NOMO-1 (cell line): Measurements from ENCODE around the gene CBFA2T2.
A peak's percentile ranks its signal among the peaks of the same experiment; 100 is the strongest.

Experiments used
- DNase-seq, 2 experiments: peaks; one replicate each; lab custom pipeline; 2025; ENCODE audit not compliant: unreplicated experiment in 2 of 2; lab: John Stamatoyannopoulos, UW

CBFA2T2 gene

DNA sequence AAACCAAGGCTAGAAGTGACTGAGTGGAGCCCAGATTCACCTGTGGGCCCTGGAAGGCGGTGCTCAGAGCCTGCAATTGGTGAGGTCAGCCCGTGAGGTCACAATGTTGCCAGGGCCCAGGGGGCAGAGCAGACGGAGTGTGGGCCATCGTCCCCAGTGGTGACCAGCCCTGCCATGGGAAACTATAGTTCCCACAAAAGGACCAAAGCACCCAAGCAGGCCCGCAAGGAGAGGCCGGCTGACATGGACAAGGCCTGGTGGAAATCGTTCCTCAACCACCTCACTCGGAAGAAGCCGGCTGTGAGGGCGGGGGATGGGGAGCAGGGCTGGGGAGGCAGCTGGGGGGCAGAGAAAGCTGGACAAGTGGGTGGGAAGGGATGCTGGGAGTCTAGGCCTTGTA is 172.3 kb downstream of the CBFA2T2 start, which contains the start of gene C20orf144:
Gene C20orf144 (plus strand): TSS at position 156 of the 400 bp plus-strand sequence. CDS start 19 bp downstream, at position 175.
- DNase-seq = no peak

GRCh38 chr20:33663161-33664084 is 173.5 kb downstream of the CBFA2T2 start:
- DNase-seq = peak; percentile 75 to 92

- DNase-seq = no peak
These were observed 174.3 kb downstream of the CBFA2T2 start for GRCh38 chr20:33664085-33664761.

GRCh38 chr20:33664762-33665144 is 174.9 kb downstream of the CBFA2T2 start:
- DNase-seq = no peak

DNA sequence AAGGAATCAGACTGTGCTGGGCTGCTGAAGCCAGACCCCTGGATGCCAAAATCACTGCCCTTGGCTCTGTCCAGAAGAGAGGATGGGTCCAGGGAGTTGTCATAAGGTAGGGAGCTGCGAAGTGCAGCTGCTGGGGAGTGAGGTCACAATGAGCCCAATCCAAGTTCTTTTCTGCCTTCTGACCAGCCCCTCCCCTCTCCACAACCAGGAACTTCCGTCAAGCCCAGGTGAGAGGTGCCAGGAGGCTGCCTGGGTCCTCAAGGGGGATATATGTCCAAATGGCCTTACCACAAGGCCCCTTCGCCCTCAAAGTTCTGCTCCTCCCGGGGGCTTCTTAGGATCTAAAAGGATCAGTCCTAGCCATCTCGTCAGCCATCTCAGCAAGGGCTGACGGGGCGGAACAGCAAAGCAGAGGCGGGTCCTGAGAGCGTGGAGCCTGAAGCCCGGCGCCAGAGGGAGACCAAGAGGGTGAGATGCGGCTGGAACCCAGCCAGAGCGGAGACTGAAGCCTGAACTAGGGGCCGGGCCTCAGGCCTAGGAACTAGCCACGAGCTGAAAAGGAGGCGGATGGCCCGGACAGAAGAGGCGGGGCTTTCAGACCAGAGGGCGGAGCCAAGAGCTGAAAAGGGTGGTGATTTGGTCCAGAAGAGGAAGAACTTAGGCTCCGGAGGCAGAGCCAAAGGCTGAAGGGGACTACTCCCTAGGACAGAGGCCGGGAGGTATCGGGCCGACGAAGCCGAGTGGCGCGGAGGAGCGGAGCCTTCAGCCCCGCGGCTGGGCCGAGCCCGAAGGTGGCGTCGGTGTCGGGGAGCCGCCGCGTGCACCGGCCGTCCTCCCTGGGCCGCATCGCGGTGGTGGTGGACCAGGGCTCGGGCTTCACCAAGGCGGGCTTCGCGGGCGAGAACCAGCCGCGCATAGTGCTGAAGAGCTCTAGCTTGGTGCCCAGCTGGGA is 176.7 kb downstream of the CBFA2T2 start, which contains the start of gene ACTL10:
Gene ACTL10 (plus strand): TSS at position 651 of the 952 bp plus-strand sequence. CDS start 555 bp downstream, outside the sequence.
- DNase-seq = peak; percentile 99

- DNase-seq = no peak
These were observed 177.4 kb downstream of the CBFA2T2 start for GRCh38 chr20:33667245-33667675.

GRCh38 chr20:33667676-33668465 is 178.0 kb downstream of the CBFA2T2 start:
- DNase-seq = peak; percentile 68 to 80

DNA sequence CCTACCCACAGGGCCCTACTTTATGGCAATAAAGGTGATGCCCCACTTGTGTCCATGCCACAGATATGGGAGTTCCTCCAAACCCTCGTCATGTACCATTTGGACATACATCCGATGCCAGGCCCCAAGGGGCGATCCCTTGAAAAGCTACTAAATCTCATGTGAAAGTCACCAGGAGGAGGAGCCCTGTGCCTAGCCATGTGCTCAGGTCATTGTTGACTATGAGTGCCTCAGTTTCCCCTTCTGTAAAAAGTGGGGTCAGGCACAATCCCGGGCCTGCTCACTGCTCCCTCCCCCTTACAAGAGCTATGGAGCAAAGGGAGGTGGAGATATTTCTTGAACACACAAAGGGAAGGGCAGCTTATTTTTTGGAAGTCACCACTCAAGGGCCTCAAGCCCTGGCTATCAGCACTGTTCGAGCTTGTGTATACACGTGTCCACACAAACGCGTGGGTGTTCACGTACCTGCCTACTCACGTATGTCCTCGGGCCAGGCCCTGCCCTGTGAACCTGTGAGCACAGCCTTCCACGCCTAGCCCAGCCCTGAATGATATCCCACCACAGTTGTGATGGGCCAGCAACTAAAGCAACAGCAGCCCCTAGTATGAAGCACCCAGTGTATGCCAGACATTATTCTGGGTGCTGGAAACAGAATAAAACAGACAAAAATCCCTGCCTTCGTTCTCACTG is 178.7 kb downstream of the CBFA2T2 start:
- DNase-seq = no peak

DNA sequence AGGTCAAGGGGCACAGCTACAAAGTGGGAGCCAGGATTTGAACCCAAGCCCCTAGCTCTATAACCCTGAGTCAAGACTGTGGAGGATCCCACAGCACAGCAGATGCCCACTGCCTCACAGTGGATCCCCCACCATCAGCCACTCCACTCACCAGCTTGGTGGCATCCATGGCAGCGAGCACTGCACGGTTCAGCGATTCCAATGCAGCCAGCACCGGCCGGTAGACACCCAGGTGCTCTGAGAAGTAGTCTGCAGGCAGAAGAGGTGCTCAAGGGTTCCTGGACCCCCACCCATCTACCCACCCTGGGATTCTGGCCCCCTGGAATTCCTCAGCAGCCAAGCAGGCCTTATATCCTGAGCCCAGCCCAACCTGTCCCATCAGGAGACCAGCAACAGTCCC is 179.3 kb downstream of the CBFA2T2 start:
- DNase-seq = no peak

- DNase-seq = no peak
These were observed 180.2 kb downstream of the CBFA2T2 start for GRCh38 chr20:33669873-33670640.

DNA sequence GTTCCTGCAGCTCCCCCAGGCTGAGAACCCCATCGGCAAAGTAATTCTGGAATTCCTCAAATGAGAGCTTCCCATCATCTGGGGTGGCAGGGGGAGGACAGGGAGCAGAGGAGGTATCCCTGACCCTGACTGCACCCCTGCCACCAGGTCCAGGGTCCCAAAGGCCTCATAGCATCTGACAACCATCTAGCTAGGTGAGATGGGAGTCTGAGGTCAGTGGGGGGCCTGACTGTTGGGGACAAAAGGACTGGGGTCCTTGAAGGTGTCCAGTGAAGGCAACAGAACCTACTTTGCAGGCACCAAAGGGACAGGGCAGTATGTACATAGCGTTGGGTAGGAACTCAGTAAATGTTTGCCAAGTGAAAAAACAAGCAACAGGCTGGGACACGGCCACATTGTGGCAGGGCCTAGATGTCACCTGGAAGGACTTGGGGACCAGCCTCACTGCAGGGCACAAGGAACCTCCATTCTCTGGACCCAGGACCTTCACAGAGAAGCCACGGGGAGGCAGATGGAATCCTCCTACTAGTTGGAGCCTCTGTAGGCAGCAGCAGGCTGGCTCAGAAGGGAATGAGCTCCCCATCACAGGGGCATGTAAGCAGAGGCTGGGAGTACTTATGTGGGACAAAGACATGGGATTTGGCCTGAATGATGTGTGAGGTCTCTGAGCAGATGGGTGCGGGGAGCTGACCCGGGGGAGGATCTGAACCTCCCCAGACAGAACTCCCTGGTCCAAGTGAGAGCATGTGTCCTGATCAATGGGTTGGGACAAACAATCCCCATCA is 181.0 kb downstream of the CBFA2T2 start:
- DNase-seq = no peak

DNA sequence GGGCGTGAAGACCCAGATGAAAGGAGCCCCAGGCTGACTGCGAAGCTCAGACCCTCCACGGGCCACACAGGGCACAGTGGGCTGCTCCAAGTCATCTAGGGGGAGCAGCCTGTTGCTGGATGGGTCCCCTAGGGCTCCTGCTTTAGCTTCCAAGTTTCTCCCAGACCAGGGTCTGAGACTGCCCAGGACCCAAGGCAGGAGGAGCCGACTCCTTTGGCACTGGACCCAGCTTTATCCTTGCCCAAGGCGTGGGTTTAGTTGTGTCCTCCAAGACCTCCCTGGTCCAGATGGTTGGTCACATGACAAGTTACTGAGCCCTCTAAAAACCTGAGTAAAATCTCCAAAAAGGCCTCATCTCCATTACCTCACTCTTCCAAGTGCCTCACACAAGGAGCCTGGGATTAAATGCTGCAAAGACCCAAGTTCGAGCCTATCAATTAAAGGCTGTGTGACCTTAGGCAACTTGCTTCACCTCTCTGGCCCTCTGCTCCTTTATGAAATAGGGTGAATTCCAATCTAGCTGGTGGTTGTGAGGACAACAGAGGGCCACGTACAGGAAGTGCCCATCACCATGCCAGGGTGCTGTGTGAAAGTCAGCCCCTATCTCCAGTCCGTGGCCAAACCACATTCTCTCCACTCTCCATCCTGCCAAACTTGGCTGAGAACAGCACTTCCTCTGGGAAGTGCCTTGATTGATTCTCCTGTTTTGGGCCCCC is 181.8 kb downstream of the CBFA2T2 start:
- no peak for DNase-seq

DNA sequence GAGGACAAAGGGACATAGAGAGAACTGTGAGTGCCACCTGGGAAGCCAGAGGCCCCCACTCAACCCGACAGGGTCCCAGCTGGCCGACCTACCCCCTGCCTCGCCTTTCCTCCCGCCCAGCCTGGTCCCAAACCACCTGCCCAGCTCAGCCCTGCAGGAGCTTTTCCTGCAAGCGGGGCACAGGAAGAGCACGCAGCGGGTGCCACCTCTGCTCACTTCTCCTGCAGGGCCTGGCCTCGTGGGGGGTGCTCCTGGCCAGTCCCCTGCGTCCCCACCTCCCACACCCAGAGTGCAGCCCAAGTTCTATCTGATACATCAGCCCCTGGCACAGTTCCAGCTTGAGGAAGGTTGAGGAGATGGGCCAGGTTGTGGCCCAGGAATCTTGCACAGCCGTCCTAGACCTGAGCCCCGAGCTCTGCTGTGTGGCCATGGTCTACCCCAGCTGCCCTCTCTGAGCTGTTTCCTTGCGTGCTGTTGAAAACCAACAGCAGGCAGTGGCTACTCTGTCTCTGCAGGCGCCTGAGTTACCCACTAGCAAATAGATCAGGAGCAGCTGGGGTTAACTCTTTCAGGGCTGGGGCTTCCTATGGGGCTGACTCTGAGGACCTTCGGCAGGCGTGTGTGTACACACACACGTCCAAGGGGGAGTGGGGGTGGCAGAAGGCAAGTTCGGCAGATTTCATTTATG is 182.7 kb downstream of the CBFA2T2 start:
- DNase-seq = no peak

DNA sequence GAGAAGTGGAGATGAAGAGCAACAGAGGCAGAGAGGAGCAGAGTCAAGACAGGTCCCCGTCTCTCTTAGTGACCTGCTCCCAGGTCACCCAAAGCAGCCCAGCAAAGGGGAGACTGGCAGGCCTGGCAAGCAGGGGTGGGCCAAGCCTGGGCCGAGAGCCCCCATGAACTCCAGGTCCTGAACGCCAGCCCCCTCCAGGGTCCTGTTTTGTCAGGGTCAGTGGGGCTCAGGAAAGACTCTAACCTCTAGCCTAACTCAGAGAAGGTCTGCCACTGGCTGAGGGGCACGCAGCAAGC is 183.2 kb downstream of the CBFA2T2 start:
- no peak for DNase-seq

- DNase-seq = peak in 1 of 2 experiments; percentile 49
These were observed 183.8 kb downstream of the CBFA2T2 start for GRCh38 chr20:33673410-33674293.
